KMS-11 (cell line): ENCODE results near the gene FREM1.

Source experiments
- H2AFZ ChIP-seq: fragments of 200-600 bp; sonication (generic); 2 replicates; pipeline ENCODE4 v1.6.1; 2016; ENCODE audit warnings: antibody characterized with exemption, mixed run types, low read depth
- H3K27ac ChIP-seq: fragments of 200-600 bp; sonication (generic); 2 replicates; pipeline ENCODE4 v1.6.1; 2016; ENCODE audit warnings: mild to moderate bottlenecking, mixed run types
- H3K27me3 ChIP-seq: fragments of 200-600 bp; sonication (generic); 2 replicates; pipeline ENCODE4 v1.6.1; 2017; ENCODE audit warnings: mild to moderate bottlenecking, low read depth, mixed run types, moderate library complexity; ENCODE audit not compliant: insufficient read depth
- H3K36me3 ChIP-seq: fragments of 200-600 bp; sonication (generic); 2 replicates; pipeline ENCODE4 v1.6.1; 2017; ENCODE audit warnings: mild to moderate bottlenecking, mixed run types; ENCODE audit not compliant: insufficient read depth
- H3K4me1 ChIP-seq: fragments of 200-600 bp; sonication (generic); 2 replicates; pipeline ENCODE4 v1.6.1; 2016; ENCODE audit warnings: mild to moderate bottlenecking, low read depth, mixed run types; ENCODE audit not compliant: poor library complexity, severe bottlenecking
- H3K4me2 ChIP-seq: fragments of 200-600 bp; sonication (generic); 2 replicates; pipeline ENCODE4 v1.7.0; 2016; ENCODE audit warnings: mild to moderate bottlenecking, mixed run types
- H3K4me3 ChIP-seq: fragments of 200-600 bp; sonication (generic); IDR thresholded peaks from 2 replicates; pipeline ENCODE4 v1.6.1; 2017; ENCODE audit warnings: low read depth, low read length, mixed read lengths; ENCODE audit not compliant: insufficient read depth
- H3K79me2 ChIP-seq: fragments of 200-600 bp; sonication (generic); 2 replicates; pipeline ENCODE4 v1.6.1; 2016; ENCODE audit warnings: low read depth, mixed run types; ENCODE audit not compliant: insufficient read depth
- H3K9ac ChIP-seq: fragments of 200-600 bp; sonication (generic); 2 replicates; pipeline ENCODE4 v1.6.1; 2016; ENCODE audit warnings: mild to moderate bottlenecking, mixed run types
- H4K20me1 ChIP-seq: fragments of 200-600 bp; sonication (generic); 2 replicates; pipeline ENCODE4 v1.6.1; 2016; ENCODE audit warnings: mild to moderate bottlenecking, mixed run types; ENCODE audit not compliant: insufficient read depth
- CTCF ChIP-seq: fragments of 200-600 bp; sonication (generic); conservative IDR thresholded peaks from 2 replicates; pipeline ENCODE4 v1.6.1; 2017; ENCODE audit warnings: low read depth, mild to moderate bottlenecking, antibody characterized with exemption, low read length, moderate library complexity, mixed read lengths

Gene FREM1

GRCh38 chr9:14686168-14686567 lies 224.1 kb downstream of the FREM1 start:
- Histone ChIP-seq H3K4me3 (no peak overlapping the region), H3K36me3 (no peaks in the 10 kb centered on the region), H3K4me1 (no peaks in the 10 kb centered on the region), H4K20me1 (no peaks in the 10 kb centered on the region), H3K79me2 (no peaks in the 10 kb centered on the region), H2AFZ (no peak overlapping the region), H3K27me3 (no peaks in the 10 kb centered on the region), H3K9ac (no peak overlapping the region), H3K4me2 (no peak overlapping the region), H3K27ac (no peak overlapping the region)
- TF ChIP-seq CTCF, result no peak
